Mesodermal cell (in vitro differentiated cells): ENCODE data around the gene KRT4. TPM values are rescaled to one million over a fixed set of nuclear protein-coding genes. Genes with fewer than 3 reads are reported as not detected.
"Not testable (repeated sequence)": the region's sequence is repeated elsewhere in the genome, so short reads cannot be mapped to it uniquely, and the experiment has no call there.

Experiments used
- H3K27ac ChIP-seq: 2 replicates; pipeline ENCODE4 v1.7.0; 2013; ENCODE audit warnings: mild to moderate bottlenecking, low read depth, low read length, moderate library complexity; ENCODE audit not compliant: severe bottlenecking
- H3K36me3 ChIP-seq: 2 replicates; pipeline ENCODE4 v1.7.1; 2013; ENCODE audit warnings: mild to moderate bottlenecking, low read length, moderate library complexity; ENCODE audit not compliant: control insufficient read depth, insufficient read depth
- H3K4me1 ChIP-seq: one replicate; pipeline ENCODE4 v1.7.1; 2013; ENCODE audit warnings: mild to moderate bottlenecking, low read length; ENCODE audit not compliant: insufficient read depth, control insufficient read depth, poor library complexity, severe bottlenecking
- H3K4me3 ChIP-seq: 2 replicates; pipeline ENCODE4 v1.7.0; 2013; ENCODE audit warnings: low read length, control low read depth, mild to moderate bottlenecking; ENCODE audit not compliant: insufficient read depth, poor library complexity, severe bottlenecking; ENCODE audit errors: extremely low read depth
- H3K9me3 ChIP-seq: 2 replicates; pipeline ENCODE4 v1.7.1; 2013; ENCODE audit warnings: mild to moderate bottlenecking, low read length, moderate library complexity; ENCODE audit not compliant: control insufficient read depth
- WGBS, 2 experiments: methylation state at CpG; one replicate each; pipeline ENCODE4 v1.1.5; 2013; ENCODE audit warnings: missing lambda C conversion rate in 2 of 2; ENCODE audit not compliant: insufficient coverage in 2 of 2; 5-methylcytosine and 5-hydroxymethylcytosine counted together
- polyA plus RNA-seq, 2 experiments: library from polyadenylated mRNA; stranded (reverse); fragments of 50-300 nt; gene quantifications; one replicate each; pipeline ENCODE4 v1.2.3, GENCODE V29; 2013

Gene KRT4
- not detected for polyA plus RNA-seq (2013, experiment 1 of 2)
- not detected for polyA plus RNA-seq (2013, experiment 2 of 2)

DNA sequence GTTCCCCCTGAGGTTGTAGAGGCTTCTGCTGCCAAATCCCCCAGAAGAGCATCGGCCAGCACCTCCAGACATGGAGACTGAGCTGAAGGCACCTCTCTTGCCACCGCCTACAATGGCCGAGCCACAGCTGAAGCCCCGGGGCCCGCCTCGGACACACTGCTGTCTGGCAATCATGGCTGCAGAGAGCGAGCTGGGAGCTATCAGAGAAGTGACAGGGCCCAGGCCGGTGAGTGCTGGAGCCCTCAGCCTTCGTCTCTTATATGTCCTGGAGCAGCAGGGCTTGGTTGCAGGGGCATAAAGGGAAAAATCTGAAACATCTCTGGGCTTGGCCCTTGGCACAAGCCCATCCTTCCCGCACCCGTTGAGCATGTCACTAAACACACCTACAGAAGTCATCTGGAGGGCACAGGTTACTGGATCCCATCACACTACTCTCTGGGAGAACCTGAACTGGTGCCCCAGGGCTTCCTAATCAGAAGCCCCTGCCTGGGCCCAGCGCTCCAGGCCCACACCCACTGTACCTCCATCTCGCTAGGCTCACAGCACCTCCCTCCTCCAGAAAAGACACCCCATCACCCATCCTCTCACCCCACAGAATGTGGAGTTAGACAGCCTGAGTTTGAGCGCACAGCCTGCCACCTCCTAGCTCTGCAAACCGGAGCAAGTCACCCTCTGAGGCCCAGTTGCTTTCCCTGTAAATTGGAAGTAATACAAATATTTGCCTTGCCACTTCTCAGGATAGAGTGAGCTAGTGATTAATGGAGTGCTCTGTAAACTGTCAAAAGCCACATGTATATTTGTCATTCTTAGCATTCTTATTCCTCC, at the start of gene KRT4:
Gene KRT4 (minus strand): TSS at position 232 of the 825 bp plus-strand sequence. CDS start 58 bp downstream, at position 174.
- WGBS, 2 experiments = 91 to 93% methylated on average over 12 to 13 of the region's 15 CpGs
- no peak within 1 kb of the TSS for H3K27ac ChIP-seq
- H3K4me1 ChIP-seq = no peaks in the 10 kb centered on the region
- no peak within 1 kb of the TSS for H3K4me3 ChIP-seq
- H3K36me3 ChIP-seq = no peaks in the 10 kb centered on the region
- H3K9me3 ChIP-seq = no peaks in the 10 kb centered on the region

DNA sequence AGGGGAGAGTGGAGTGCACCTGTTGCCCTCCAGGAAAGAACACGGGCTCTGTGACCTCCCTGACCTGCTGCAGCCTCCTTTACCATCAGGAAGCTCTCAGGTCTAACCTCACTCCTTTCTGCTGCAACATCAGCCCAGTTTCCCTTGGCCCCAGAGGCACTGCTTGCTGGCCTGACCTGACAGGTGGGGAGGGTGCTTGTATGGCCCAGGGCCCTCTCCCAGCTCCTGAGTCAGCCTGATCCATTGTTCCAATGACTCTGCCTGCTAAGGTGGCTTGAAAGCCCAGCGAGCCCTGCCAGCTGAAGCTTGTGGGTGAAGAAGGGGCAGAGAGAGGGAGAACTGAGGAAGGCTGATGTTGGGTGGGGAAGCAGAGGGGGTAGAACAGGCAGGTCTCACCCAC, 48.1 kb upstream of the KRT4 start:
- 86 to 90% methylated on average over 1 to 2 of the region's 2 CpGs for WGBS, 2 experiments
- no peaks in the 10 kb centered on the region for H3K36me3 ChIP-seq
- H3K27ac ChIP-seq = no peak overlapping the region
- H3K9me3 ChIP-seq = no peaks in the 10 kb centered on the region
- H3K4me3 ChIP-seq = no peak overlapping the region
- H3K4me1 ChIP-seq = no peaks in the 10 kb centered on the region

GRCh38 chr12:52861511-52861910, 47.6 kb upstream of the KRT4 start:
- Histone ChIP-seq H3K4me1 (no peaks in the 10 kb centered on the region), H3K9me3 (no peaks in the 10 kb centered on the region), H3K27ac (no peak overlapping the region), H3K36me3 (no peaks in the 10 kb centered on the region), H3K4me3 (no peak overlapping the region)
- 91 to 96% methylated on average over 3 to 7 of the region's 7 CpGs for WGBS, 2 experiments

DNA sequence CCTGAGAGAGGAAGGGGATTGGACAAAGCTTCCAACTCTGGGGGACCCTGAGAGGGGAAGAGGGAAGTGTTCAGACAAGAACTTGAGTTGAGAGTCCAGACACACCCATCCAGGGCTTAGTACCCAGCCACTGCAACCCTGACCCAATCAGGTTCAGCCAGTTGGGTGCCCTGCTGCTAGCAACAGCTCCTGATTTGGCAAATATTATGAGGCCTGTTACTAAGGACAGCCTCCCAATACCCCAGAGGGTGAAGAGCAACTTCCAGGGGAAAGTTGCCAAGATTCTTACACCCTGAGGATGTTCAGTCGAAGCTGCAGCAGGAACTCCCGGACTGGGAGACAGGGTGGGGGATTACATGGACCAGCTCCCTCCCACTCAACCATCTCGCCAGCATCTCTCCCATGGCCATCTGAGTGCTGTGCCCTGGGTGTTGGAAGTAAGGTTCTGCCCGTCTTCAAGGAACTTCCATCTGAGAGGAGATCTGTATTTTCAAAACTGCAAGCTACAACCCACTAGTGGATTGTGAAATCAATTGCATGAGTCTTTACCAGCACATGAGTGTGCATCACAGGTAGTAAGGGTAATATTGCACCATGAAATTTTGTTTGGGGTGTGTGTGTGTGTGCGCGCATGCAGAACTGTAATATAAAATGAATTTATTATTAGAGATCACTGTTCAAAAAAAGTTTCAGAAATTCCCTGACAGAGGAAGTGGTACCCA, 46.3 kb upstream of the KRT4 start:
- H3K4me1 ChIP-seq = no peaks in the 10 kb centered on the region
- no peaks in the 10 kb centered on the region for H3K36me3 ChIP-seq
- H3K9me3 ChIP-seq = no peaks in the 10 kb centered on the region
- H3K27ac ChIP-seq = no peak overlapping the region
- 93% methylated on average over 3 of the region's 6 CpGs; no CpG with 5 or more reads in 1 of the 2 experiments for WGBS, 2 experiments
- H3K4me3 ChIP-seq = no peak overlapping the region

DNA sequence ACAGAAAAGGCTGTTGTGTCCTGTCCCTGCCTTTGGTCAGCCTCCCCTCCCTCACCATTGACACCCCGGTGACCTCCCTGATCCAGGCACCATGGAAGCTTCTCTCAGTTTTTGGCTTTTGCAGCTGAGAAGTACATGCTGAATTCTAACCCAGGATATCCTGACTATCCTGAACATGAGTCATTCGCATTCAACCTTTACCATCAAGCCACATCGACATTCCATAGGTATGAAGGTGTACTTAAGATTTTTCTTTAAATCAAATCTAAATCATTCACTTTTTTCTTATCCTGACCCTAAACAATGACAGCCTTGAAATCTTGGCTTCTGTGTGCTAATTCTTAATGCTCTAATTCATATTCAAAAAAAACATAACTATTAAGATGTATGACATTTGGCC, 43.6 kb upstream of the KRT4 start:
- no peaks in the 10 kb centered on the region for H3K36me3 ChIP-seq
- H3K9me3 ChIP-seq = no peaks in the 10 kb centered on the region
- H3K27ac ChIP-seq = no peak overlapping the region
- no peak overlapping the region for H3K4me3 ChIP-seq
- no peaks in the 10 kb centered on the region for H3K4me1 ChIP-seq
- WGBS, 2 experiments = 88% methylated on average over 1 of the region's 3 CpGs; no CpG with 5 or more reads in 1 of the 2 experiments

DNA sequence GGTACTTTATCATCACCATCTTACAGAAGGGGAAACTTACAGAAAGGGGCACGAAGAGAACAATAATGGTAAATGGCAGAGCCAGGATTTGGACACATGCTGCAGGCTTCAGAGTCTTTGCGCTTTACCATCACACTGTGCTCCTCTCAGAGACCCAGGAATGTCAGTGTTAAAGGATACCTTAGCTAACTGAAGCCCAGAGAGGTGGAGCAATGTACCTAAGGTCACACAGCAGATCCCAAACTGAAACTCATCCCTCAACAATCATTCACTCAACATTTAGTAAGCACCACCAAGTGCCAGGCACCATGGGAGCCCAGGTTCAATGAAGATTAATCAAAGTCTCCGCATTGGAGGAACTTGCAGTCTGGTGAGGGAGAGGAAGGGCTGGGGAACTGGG, 42.9 kb upstream of the KRT4 start:
- Histone ChIP-seq H3K4me3 (no peak overlapping the region), H3K9me3 (no peaks in the 10 kb centered on the region), H3K36me3 (no peaks in the 10 kb centered on the region), H3K27ac (no peak overlapping the region), H3K4me1 (no peaks in the 10 kb centered on the region)
- 100% methylated on average over 1 to 2 of the region's 3 CpGs for WGBS, 2 experiments

- not testable (repeated sequence) for H3K4me1 ChIP-seq, H3K36me3 ChIP-seq, H3K9me3 ChIP-seq, H3K27ac ChIP-seq, H3K4me3 ChIP-seq
- 100% methylated on average over 1 of the region's 2 CpGs; no CpG with 5 or more reads in 1 of the 2 experiments for WGBS, 2 experiments
Measured at GRCh38 chr12:52856077-52856476, 42.2 kb upstream of the KRT4 start.

GRCh38 chr12:52851787-52852186, 37.9 kb upstream of the KRT4 start:
- Histone ChIP-seq H3K36me3 (no peaks in the 10 kb centered on the region), H3K9me3 (no peaks in the 10 kb centered on the region), H3K27ac (no peak overlapping the region), H3K4me3 (no peak overlapping the region), H3K4me1 (no peaks in the 10 kb centered on the region)

GRCh38 chr12:52850681-52851080, 36.8 kb upstream of the KRT4 start:
- Histone ChIP-seq H3K4me3 (no peak overlapping the region), H3K36me3 (no peaks in the 10 kb centered on the region), H3K9me3 (no peaks in the 10 kb centered on the region), H3K27ac (no peak overlapping the region), H3K4me1 (no peaks in the 10 kb centered on the region)
- 100% methylated on average over 1 of the region's 5 CpGs; no CpG with 5 or more reads in 1 of the 2 experiments for WGBS, 2 experiments

- no peaks in the 10 kb centered on the region for H3K4me1 ChIP-seq
- no peak overlapping the region for H3K27ac ChIP-seq
- H3K36me3 ChIP-seq = no peaks in the 10 kb centered on the region
- H3K4me3 ChIP-seq = no peak overlapping the region
- WGBS, 2 experiments = 93 to 94% methylated on average over 3 to 6 of the region's 6 CpGs
- no peaks in the 10 kb centered on the region for H3K9me3 ChIP-seq
Measured at GRCh38 chr12:52849511-52849910, 35.6 kb upstream of the KRT4 start.
